ENCODE results near the gene HMCN1.

HMCN1 gene

DNA sequence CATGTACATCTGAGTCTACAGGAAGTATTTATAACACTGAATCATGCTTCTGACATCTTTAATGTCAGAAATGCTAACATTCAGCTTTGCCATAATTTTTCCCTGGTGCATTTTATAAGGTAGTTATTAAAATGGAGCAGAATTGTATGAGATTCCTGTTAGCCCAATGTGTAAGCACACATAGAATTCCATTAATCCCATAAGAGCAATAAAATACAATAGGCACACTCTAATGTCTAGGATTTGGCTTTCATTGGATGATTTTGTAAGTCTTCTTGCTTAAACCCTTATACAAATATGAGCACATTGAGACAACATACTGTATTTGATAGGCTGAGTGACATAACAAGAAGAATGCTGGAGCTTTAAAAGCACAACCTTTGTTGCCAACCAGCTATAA is 256.4 kb downstream of the HMCN1 start:
- no peak for TF ChIP-seq CTCF (IDR thresholded peaks at IDR 0.05; ENCODE audit: poor library complexity, severe bottlenecking)
- ATAC-seq (ENCODE audit: low read depth) = no peak
- no peak for DNase-seq (ENCODE audit: low spot score)
- Histone ChIP-seq H3K4me1 (ENCODE audit: insufficient read depth, poor library complexity, severe bottlenecking) (no peaks in the 10 kb centered on the region), H3K4me3 (ENCODE audit: severe bottlenecking) (no peak overlapping the region), H3K27me3 (ENCODE audit: insufficient read depth, poor library complexity, severe bottlenecking) (no peaks in the 10 kb centered on the region), H3K27ac (ENCODE audit: poor library complexity, severe bottlenecking) (no peak overlapping the region), H3K36me3 (ENCODE audit: low read depth) (no peaks in the 10 kb centered on the region), H3K9me3 (ENCODE audit: severe bottlenecking) (no peaks in the 10 kb centered on the region)

DNA sequence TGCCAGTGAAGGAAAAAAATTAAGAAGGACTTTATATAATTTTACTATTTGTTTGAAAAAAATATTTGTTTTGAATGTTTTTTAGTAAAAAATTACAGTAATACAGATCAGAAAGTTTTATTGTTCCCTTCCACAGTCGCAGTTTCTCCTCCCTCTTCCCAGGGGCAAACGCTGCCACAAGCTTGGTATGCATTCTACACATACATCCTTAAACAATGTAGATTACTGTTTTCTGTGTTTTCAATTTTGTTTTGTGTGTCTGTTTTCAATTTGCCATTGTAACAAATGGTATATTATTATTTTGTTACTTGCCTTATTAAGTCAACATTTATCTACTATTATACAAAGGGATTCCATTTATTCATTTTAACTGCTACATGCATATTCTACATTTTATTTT is 257.1 kb downstream of the HMCN1 start:
- DNase-seq (ENCODE audit: low spot score) (no peak), ATAC-seq (ENCODE audit: low read depth) (no peak)
- Histone ChIP-seq H3K4me3 (ENCODE audit: severe bottlenecking) (no peak overlapping the region), H3K27ac (ENCODE audit: poor library complexity, severe bottlenecking) (no peak overlapping the region), H3K4me1 (ENCODE audit: insufficient read depth, poor library complexity, severe bottlenecking) (no peaks in the 10 kb centered on the region), H3K27me3 (ENCODE audit: insufficient read depth, poor library complexity, severe bottlenecking) (no peaks in the 10 kb centered on the region), H3K9me3 (ENCODE audit: severe bottlenecking) (no peaks in the 10 kb centered on the region), H3K36me3 (ENCODE audit: low read depth) (no peaks in the 10 kb centered on the region)
- TF ChIP-seq CTCF (IDR thresholded peaks at IDR 0.05; ENCODE audit: poor library complexity, severe bottlenecking) = no peak

DNA sequence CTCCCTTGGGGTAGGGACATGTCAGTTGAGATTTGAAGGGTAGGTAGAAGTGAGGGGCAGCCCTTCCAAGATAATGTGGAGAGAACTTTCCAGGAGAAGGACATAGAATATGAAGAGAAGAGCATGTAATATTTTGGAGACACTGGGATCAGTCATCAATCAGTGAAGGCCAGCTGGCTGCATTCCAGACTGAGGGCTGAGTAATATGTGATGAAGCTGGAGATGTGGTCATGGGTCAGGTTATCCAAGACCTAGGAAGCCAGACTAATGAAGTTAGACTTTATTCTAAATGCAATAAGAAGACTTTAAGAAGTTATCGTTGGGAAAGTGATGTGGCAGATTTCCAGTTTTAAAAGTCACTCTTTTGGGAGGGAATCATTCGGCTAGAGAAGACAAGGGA is 262.0 kb downstream of the HMCN1 start:
- ATAC-seq (ENCODE audit: low read depth) (peak; percentile 96), DNase-seq (ENCODE audit: low spot score) (peak; percentile 74)
- H3K27ac ChIP-seq (ENCODE audit: poor library complexity, severe bottlenecking) = no peak overlapping the region
- H3K4me3 ChIP-seq (ENCODE audit: severe bottlenecking) = no peak overlapping the region
- H3K9me3 ChIP-seq (ENCODE audit: severe bottlenecking) = no peaks in the 10 kb centered on the region
- no peaks in the 10 kb centered on the region for H3K36me3 ChIP-seq (ENCODE audit: low read depth)
- no peaks in the 10 kb centered on the region for H3K27me3 ChIP-seq (ENCODE audit: insufficient read depth, poor library complexity, severe bottlenecking)
- no peak for TF ChIP-seq CTCF (IDR thresholded peaks at IDR 0.05; ENCODE audit: poor library complexity, severe bottlenecking)
- peaks cover 4% of the 10 kb centered on the region for H3K4me1 ChIP-seq (ENCODE audit: insufficient read depth, poor library complexity, severe bottlenecking)

GRCh38 chr1:185998391-185998790 is 264.2 kb downstream of the HMCN1 start:
- H3K27me3 ChIP-seq (ENCODE audit: insufficient read depth, poor library complexity, severe bottlenecking) = no peaks in the 10 kb centered on the region
- DNase-seq (ENCODE audit: low spot score) = no peak
- no peak overlapping the region for H3K27ac ChIP-seq (ENCODE audit: poor library complexity, severe bottlenecking)
- H3K4me1 ChIP-seq (ENCODE audit: insufficient read depth, poor library complexity, severe bottlenecking) = peaks cover 4% of the 10 kb centered on the region
- no peak for ATAC-seq (ENCODE audit: low read depth)
- H3K9me3 ChIP-seq (ENCODE audit: severe bottlenecking) = no peaks in the 10 kb centered on the region
- no peak for TF ChIP-seq CTCF (IDR thresholded peaks at IDR 0.05; ENCODE audit: poor library complexity, severe bottlenecking)
- no peaks in the 10 kb centered on the region for H3K36me3 ChIP-seq (ENCODE audit: low read depth)
- H3K4me3 ChIP-seq (ENCODE audit: severe bottlenecking) = no peak overlapping the region

GRCh38 chr1:186002406-186002805 is 268.2 kb downstream of the HMCN1 start:
- Histone ChIP-seq H3K4me3 (ENCODE audit: severe bottlenecking) (no peak overlapping the region), H3K9me3 (ENCODE audit: severe bottlenecking) (no peaks in the 10 kb centered on the region), H3K4me1 (ENCODE audit: insufficient read depth, poor library complexity, severe bottlenecking) (no peaks in the 10 kb centered on the region), H3K27ac (ENCODE audit: poor library complexity, severe bottlenecking) (no peak overlapping the region), H3K36me3 (ENCODE audit: low read depth) (no peaks in the 10 kb centered on the region), H3K27me3 (ENCODE audit: insufficient read depth, poor library complexity, severe bottlenecking) (no peaks in the 10 kb centered on the region)
- DNase-seq (ENCODE audit: low spot score) (no peak), ATAC-seq (ENCODE audit: low read depth) (no peak)
- TF ChIP-seq CTCF (IDR thresholded peaks at IDR 0.05; ENCODE audit: poor library complexity, severe bottlenecking) = no peak

Measured in RWPE2 (cell line).